ENCODE measurements around the gene CEP128. TPM values are rescaled to one million over a fixed set of nuclear protein-coding genes. Genes with fewer than 3 reads are reported as not detected.

CEP128 gene
- total RNA-seq (2022; extraction: Qiagen RNA extraction; ENCODE audit: low read depth): 4.5 to 7.1 TPM (median 5.4 TPM) in 5 replicates

GRCh38 chr14:80941241-80942185 lies at the start of gene CEP128:
Gene CEP128, minus strand, starts transcription at chr14:80941738.

GRCh38 chr14:80955416-80955941 lies 13.9 kb upstream of the CEP128 start, which contains the start of gene TSHR:
Gene TSHR, plus strand, starts transcription at chr14:80955621. Its CDS starts 60 bp downstream, at chr14:80955681.

Other genes starting within 250 kb of the CEP128 start
- gene TSHR, start 13.9 kb upstream of the CEP128 start, total RNA-seq (2022; extraction: Qiagen RNA extraction; ENCODE audit: low read depth): not detected in 5 replicates

Measured in A549 treated with CpdA at 1 μM for 4 hours (cell line).